HepG2 (cell line): ENCODE measurements around the gene SERBP1. TPM values are rescaled to one million over a fixed set of nuclear protein-coding genes. Genes with fewer than 3 reads are reported as not detected.

Experiments
- ASH2L ChIP-seq: fragments of 300-600, 200-600 bp; sonication (generic); IDR thresholded peaks from 2 replicates; pipeline ENCODE4 v1.7.0; 2017; ENCODE audit warnings: low read depth, mild to moderate bottlenecking, moderate library complexity, mixed read lengths, low read length; ENCODE audit not compliant: insufficient read length
- BHLHE40 ChIP-seq: IDR thresholded peaks from 2 replicates; pipeline ENCODE4 v1.6.1; 2011; ENCODE audit warnings: low read length, improper control_type of control experiment
- DR1 ChIP-seq: sonication (generic); formaldehyde crosslinking; IDR thresholded peaks from 2 replicates; pipeline ENCODE4 v1.8.0; 2021; ENCODE audit warnings: mild to moderate bottlenecking, missing genetic modification reagents, inconsistent platforms
- FOXJ3 ChIP-seq: sonication (generic); formaldehyde crosslinking; IDR thresholded peaks from 2 replicates; pipeline ENCODE4 v1.4.0; 2020; ENCODE audit warnings: missing genetic modification reagents, mild to moderate bottlenecking, borderline replicate concordance
- HDAC2 ChIP-seq: sonication (generic); formaldehyde crosslinking; IDR thresholded peaks from 2 replicates; pipeline ENCODE4 v1.4.0; 2020; ENCODE audit warnings: missing genetic modification reagents
- HMG20A ChIP-seq: IDR thresholded peaks from 2 replicates; pipeline ENCODE4 v1.6.1; 2016; ENCODE audit warnings: borderline replicate concordance
- NONO ChIP-seq, 2 experiments: fragments of 450-650 bp in 1 of 2; sonication (generic) in 1 of 2; formaldehyde crosslinking in 1 of 2; IDR thresholded peaks in 1 of 2; conservative IDR thresholded peaks in 1 of 2; 2 replicates each; pipeline versions ENCODE4 v1.6.1 to v1.8.0; 2017 to 2022; ENCODE audit warnings: mild to moderate bottlenecking in 1 of 2, missing genetic modification reagents in 1 of 2, moderate library complexity in 1 of 2
- PHF8 ChIP-seq: sonication (generic); formaldehyde crosslinking; IDR thresholded peaks from 2 replicates; pipeline ENCODE4 v1.5.0; 2020; ENCODE audit warnings: missing genetic modification reagents
- SAFB2 ChIP-seq: sonication (generic); formaldehyde crosslinking; IDR thresholded peaks from 2 replicates; pipeline ENCODE4 v1.5.1; 2020; ENCODE audit warnings: missing genetic modification reagents, low read depth, mild to moderate bottlenecking, borderline replicate concordance
- SP4 ChIP-seq: sonication (generic); formaldehyde crosslinking; IDR thresholded peaks from 2 replicates; pipeline ENCODE4 v1.8.1; 2023; ENCODE audit warnings: mild to moderate bottlenecking, missing genetic modification reagents
- SP5 ChIP-seq: IDR thresholded peaks from 2 replicates; pipeline ENCODE4 v1.6.1; 2016; ENCODE audit warnings: low read depth, borderline replicate concordance
- SPEN ChIP-seq: sonication (generic); formaldehyde crosslinking; IDR thresholded peaks from 2 replicates; pipeline ENCODE4 v1.5.1; 2020; ENCODE audit warnings: low read depth, mild to moderate bottlenecking, missing genetic modification reagents
- YEATS4 ChIP-seq: sonication (generic); formaldehyde crosslinking; IDR thresholded peaks from 2 replicates; pipeline ENCODE4 v1.4.0; 2020; ENCODE audit warnings: missing genetic modification reagents, borderline replicate concordance
- ZFP37 ChIP-seq: sonication (generic); formaldehyde crosslinking; IDR thresholded peaks from 2 replicates; pipeline ENCODE4 v1.4.0; 2020; ENCODE audit warnings: missing genetic modification reagents, borderline replicate concordance
- ZNF160 ChIP-seq: sonication (generic); formaldehyde crosslinking; IDR thresholded peaks from 2 replicates; pipeline ENCODE4 v1.8.0; 2022; ENCODE audit warnings: mild to moderate bottlenecking, inconsistent platforms, missing genetic modification reagents
- ZNF280B ChIP-seq: sonication (generic); formaldehyde crosslinking; IDR thresholded peaks from 2 replicates; pipeline ENCODE4 v1.5.0; 2020; ENCODE audit warnings: missing genetic modification reagents, mild to moderate bottlenecking, borderline replicate concordance
- ZNF281 ChIP-seq: sonication (generic); formaldehyde crosslinking; IDR thresholded peaks from 2 replicates; pipeline ENCODE4 v1.4.0; 2020; ENCODE audit warnings: missing genetic modification reagents, borderline replicate concordance
- ZNF317 ChIP-seq: sonication (generic); formaldehyde crosslinking; IDR thresholded peaks from 2 replicates; pipeline ENCODE4 v1.5.0; 2020; ENCODE audit warnings: mild to moderate bottlenecking, missing genetic modification reagents
- polyA plus RNA-seq, 8 experiments: library from polyadenylated mRNA; depleted of rRNA in 3 of 8; stranded (reverse) in 7 of 8; unstranded in 1 of 8; fragments of >200 nt; fragmentation: Illumina TruSeq in 4 of 8; extraction: Trizol in 4 of 8; gene quantifications; 2 replicates each; pipeline versions ENCODE4 v1.2.1 to v1.2.3, GENCODE V29; 2011 to 2016; ENCODE audit warnings: low read depth in 4 of 8, missing spikeins in 1 of 8, mixed read lengths in 1 of 8; ENCODE audit not compliant: insufficient read depth in 1 of 8
- total RNA-seq, 5 experiments: library from RNA; depleted of rRNA; stranded (reverse); fragments of >200 nt; fragmentation: Illumina TruSeq; extraction: Trizol; gene quantifications; 2 replicates each; pipeline ENCODE4 v1.2.3, GENCODE V29; 2016; ENCODE audit warnings: low read depth in 1 of 5
- TF ChIP-seq, protein P1 (sequence below): fragments of 450-650 bp; IDR thresholded peaks from 2 replicates; pipeline ENCODE4 v1.6.1; 2016
- TF ChIP-seq, protein P2 (sequence below): IDR thresholded peaks from 2 replicates; pipeline ENCODE4 v1.6.1; 2016; ENCODE audit warnings: missing compliant biosample characterization, missing genetic modification reagents, borderline replicate concordance

SERBP1 gene
- total and polyA plus RNA-seq, 2 of the 13 experiments (the other 11 are each of a cell fraction or from before 2014, with no cell fraction given): 175 to 281 TPM

- 0 out of 2 replicates have a peak, but pooled peaks have one; percentile 50 for TF ChIP-seq SPEN (CRISPR knock-in tag)
- TF ChIP-seq ZNF317: peak; percentile 89; the same call in 1 of the 2 replicates
- TF ChIP-seq, protein P1, sequence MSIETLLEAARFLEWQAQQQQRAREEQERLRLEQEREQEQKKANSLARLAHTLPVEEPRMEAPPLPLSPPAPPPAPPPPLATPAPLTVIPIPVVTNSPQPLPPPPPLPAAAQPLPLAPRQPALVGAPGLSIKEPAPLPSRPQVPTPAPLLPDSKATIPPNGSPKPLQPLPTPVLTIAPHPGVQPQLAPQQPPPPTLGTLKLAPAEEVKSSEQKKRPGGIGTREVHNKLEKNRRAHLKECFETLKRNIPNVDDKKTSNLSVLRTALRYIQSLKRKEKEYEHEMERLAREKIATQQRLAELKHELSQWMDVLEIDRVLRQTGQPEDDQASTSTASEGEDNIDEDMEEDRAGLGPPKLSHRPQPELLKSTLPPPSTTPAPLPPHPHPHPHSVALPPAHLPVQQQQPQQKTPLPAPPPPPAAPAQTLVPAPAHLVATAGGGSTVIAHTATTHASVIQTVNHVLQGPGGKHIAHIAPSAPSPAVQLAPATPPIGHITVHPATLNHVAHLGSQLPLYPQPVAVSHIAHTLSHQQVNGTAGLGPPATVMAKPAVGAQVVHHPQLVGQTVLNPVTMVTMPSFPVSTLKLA: peak; percentile 79
- peak; percentile 32 for TF ChIP-seq FOXJ3
- no peak; the same call in 1 of the 2 replicates for TF ChIP-seq ZNF160 (CRISPR knock-in tag)
- TF ChIP-seq HMG20A (CRISPR knock-in tag): 0 out of 2 replicates have a peak, but pooled peaks have one; percentile 42
- TF ChIP-seq ZFP37: 0 out of 2 replicates have a peak, but pooled peaks have one; percentile 5
- TF ChIP-seq SAFB2 (CRISPR knock-in tag): 0 out of 2 replicates have a peak, but pooled peaks have one; percentile 33
- TF ChIP-seq, protein P2, sequence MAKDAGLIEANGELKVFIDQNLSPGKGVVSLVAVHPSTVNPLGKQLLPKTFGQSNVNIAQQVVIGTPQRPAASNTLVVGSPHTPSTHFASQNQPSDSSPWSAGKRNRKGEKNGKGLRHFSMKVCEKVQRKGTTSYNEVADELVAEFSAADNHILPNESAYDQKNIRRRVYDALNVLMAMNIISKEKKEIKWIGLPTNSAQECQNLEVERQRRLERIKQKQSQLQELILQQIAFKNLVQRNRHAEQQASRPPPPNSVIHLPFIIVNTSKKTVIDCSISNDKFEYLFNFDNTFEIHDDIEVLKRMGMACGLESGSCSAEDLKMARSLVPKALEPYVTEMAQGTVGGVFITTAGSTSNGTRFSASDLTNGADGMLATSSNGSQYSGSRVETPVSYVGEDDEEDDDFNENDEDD (CRISPR knock-in tag): peak; percentile 93
- peak; percentile 84 for TF ChIP-seq PHF8
- TF ChIP-seq ZNF280B (CRISPR knock-in tag): peak; percentile 55; the same call in 1 of the 2 replicates
- TF ChIP-seq ZNF281: no peak
- peak; percentile 66; the same call in 1 of the 2 replicates for TF ChIP-seq BHLHE40
- peak; percentile 90 for TF ChIP-seq DR1 (CRISPR knock-in tag)
- TF ChIP-seq ASH2L: peak; percentile 94
- TF ChIP-seq HDAC2 (CRISPR knock-in tag): peak; percentile 50; the same call in 1 of the 2 replicates
- TF ChIP-seq SP5 (CRISPR knock-in tag): peak; percentile 77
- TF ChIP-seq YEATS4 (CRISPR knock-in tag): peak; percentile 92
- no peak for TF ChIP-seq NONO (IDR thresholded peaks at IDR 0.05)
- TF ChIP-seq NONO (CRISPR knock-in tag; conservative IDR thresholded peaks at IDR 0.05): peak; percentile 80; the same call in 1 of the 2 replicates
- TF ChIP-seq SP4: 0 out of 2 replicates have a peak, but pooled peaks have one; percentile 39
Observed at GRCh38 chr1:67430358-67431155, at the start of gene SERBP1 (continued).
